ENCODE results near the gene FZR1.

The FZR1 gene

GRCh38 chr19:3479834-3480215, 26.3 kb upstream of the FZR1 start:
- Histone ChIP-seq H3K27me3 (no peaks in the 10 kb centered on the region), H4K20me1 (0 out of 2 replicates have a peak, but pooled peaks cover 4% of the 10 kb centered on the region), H3K27ac (peak overlapping the region; percentile 90; the same call in 1 of the 2 replicates), H3K36me3 (peaks cover 36% of the 10 kb centered on the region), H3K4me2 (peak overlapping the region; percentile 88), H3K9me3 (no peaks in the 10 kb centered on the region; the same call in 1 of the 2 replicates), H3K9ac (peak overlapping the region; percentile 67), H3K4me3 (peak overlapping the region; percentile 62), H3K4me1 (peaks cover 43% of the 10 kb centered on the region)
- TF ChIP-seq Cebpa-rat (IDR thresholded peaks at IDR 0.05) = no peak

- peak within 1 kb of the TSS; percentile 62 for H3K4me3 ChIP-seq
- H3K27ac ChIP-seq = peak within 1 kb of the TSS; percentile 90
- H3K9me3 ChIP-seq = no peaks in the 10 kb centered on the region; the same call in 1 of the 2 replicates
- peaks cover 30% of the 10 kb centered on the region for H3K36me3 ChIP-seq
- H3K9ac ChIP-seq = peak within 1 kb of the TSS; percentile 67
- peak within 1 kb of the TSS; percentile 88 for H3K4me2 ChIP-seq
- H3K4me1 ChIP-seq = peaks cover 38% of the 10 kb centered on the region
- H3K27me3 ChIP-seq = no peaks in the 10 kb centered on the region
- no peaks in the 10 kb centered on the region for H4K20me1 ChIP-seq
- TF ChIP-seq Cebpa-rat (IDR thresholded peaks at IDR 0.05) = no peak
These were observed 25.6 kb upstream of the FZR1 start, which contains the start of gene SMIM24 for GRCh38 chr19:3480383-3481091. SMIM24 (minus strand) TSS chr19:3480525; CDS start chr19:3480463, 62 bp downstream.

DNA sequence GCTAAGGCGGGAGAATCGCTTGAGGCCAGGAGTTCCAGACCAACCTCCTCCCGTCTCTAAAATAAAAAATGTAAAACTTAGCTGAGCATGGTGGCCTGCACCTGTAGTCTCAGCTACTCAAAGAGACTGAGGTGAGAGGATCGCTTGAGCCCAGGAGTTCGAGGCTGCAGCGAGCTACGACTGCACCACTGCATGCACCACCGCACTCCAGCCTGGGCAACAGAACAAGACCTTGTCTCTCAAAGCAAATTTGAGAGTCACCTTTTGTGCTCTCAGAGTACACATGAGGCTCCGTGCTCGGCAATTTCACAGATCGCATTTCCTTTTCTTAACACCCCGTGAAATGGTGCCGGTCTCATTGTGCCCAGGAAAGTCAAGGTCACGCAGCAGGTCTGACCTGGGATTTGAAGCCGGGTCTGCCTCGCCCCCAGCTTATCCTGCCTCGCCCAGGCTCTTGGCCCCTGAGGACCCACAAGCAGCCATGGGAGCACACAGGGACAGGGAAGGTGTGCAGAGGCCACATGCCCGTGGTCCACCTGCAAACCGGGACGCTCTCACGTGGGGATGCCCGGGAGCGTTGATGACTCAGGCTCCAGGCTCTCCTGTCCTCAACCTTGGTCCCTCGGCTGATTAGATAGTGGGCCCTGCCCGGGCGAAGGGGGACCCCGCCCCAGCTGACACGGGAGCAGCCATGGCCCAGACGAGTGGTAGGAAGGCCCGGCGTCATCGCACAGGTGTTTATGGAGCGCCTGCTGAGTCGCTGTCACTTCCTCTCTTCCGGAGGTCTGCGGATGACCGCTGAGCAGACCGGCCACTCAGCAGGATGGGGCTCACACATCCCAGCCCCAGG, 24.6 kb upstream of the FZR1 start:
- Histone ChIP-seq H3K27me3 (no peaks in the 10 kb centered on the region), H3K4me2 (peak overlapping the region; percentile 88), H3K9ac (peak overlapping the region; percentile 67; the same call in 1 of the 2 replicates), H3K4me1 (peaks cover 38% of the 10 kb centered on the region), H3K9me3 (no peaks in the 10 kb centered on the region; the same call in 1 of the 2 replicates), H3K27ac (peak overlapping the region; percentile 90), H4K20me1 (no peaks in the 10 kb centered on the region), H3K36me3 (peaks cover 20% of the 10 kb centered on the region; the same call in 1 of the 2 replicates), H3K4me3 (0 out of 2 replicates have a peak overlapping the region, but pooled peaks have one; percentile 62)
- TF ChIP-seq Cebpa-rat (IDR thresholded peaks at IDR 0.05) = no peak

DNA sequence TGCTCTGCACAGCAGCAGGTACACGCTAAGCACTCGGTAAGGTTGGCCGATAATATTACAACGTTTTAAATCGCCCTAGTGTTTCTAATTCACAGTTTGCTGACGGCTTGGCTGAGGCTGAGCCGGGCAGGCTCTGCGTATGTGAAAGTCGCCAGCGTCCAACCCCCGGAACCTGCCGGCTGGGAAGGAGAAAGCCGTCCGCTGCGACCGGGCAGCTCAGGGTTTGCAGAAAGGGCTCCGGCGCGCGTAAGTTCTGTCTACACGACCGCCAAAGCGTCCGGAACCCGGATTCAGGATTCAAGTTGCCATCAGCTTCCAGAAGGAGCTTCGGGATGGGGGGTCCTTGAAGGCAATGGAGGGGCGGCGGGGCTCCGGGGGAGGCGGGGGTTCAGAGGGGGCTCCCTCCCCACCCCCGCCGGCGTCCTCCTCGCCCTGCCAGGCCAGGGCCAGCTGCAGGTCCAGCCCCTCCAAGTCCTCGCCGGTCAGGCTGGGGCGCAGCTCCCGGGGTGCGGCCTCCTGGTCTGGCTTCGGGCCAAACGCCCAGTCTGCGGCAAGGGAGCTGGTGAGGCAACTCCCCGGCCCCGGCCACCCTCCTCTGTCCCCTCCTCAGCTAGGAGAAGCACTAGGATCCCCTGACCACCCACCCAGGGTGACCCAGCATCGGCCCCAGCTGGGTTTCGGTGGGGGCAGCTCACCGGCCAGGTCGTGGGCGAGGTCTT, 23.4 kb upstream of the FZR1 start:
- H3K27ac ChIP-seq = no peak overlapping the region
- H3K36me3 ChIP-seq = peaks cover 26% of the 10 kb centered on the region; the same call in 1 of the 2 replicates
- no peak overlapping the region for H3K4me2 ChIP-seq
- no peaks in the 10 kb centered on the region for H3K9me3 ChIP-seq
- no peaks in the 10 kb centered on the region for H3K27me3 ChIP-seq
- H3K9ac ChIP-seq = 0 out of 2 replicates have a peak overlapping the region, but pooled peaks have one; percentile 3
- TF ChIP-seq Cebpa-rat (IDR thresholded peaks at IDR 0.05) = no peak
- no peak overlapping the region for H3K4me3 ChIP-seq
- peaks cover 34% of the 10 kb centered on the region for H3K4me1 ChIP-seq
- H4K20me1 ChIP-seq = no peaks in the 10 kb centered on the region

DNA sequence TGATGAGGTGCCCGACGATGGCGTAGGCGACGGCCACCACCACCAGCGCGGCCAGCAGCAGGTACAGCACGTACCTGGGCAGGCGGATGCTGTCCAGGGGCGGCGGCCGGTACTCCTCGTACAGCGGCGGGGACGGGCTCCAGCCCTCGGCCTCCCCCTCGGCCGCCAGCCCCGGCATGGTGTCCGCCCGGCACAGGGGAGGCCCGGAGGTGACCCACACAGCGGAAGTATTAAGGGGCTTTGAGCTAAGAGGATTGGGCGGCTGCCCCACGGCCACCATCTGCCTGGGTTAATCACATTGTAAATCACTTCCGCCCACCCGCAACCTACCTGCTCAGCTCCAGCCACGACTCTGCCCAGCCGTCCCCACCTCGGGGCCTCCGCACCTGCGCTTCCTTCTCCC, 22.9 kb upstream of the FZR1 start, which contains the start of gene SMIM44:
Gene SMIM44 (minus strand): TSS at position 216 of the 403 bp plus-strand sequence. CDS start 38 bp downstream, at position 178.
- no peaks in the 10 kb centered on the region for H4K20me1 ChIP-seq
- H3K4me1 ChIP-seq = peaks cover 29% of the 10 kb centered on the region
- H3K4me2 ChIP-seq = no peak within 1 kb of the TSS
- H3K9me3 ChIP-seq = no peaks in the 10 kb centered on the region
- H3K27ac ChIP-seq = no peak within 1 kb of the TSS
- H3K9ac ChIP-seq = 0 out of 2 replicates have a peak within 1 kb of the TSS, but pooled peaks have one; percentile 3
- peaks cover 31% of the 10 kb centered on the region for H3K36me3 ChIP-seq
- H3K27me3 ChIP-seq = no peaks in the 10 kb centered on the region
- TF ChIP-seq Cebpa-rat (IDR thresholded peaks at IDR 0.05) = no peak
- no peak within 1 kb of the TSS for H3K4me3 ChIP-seq

DNA sequence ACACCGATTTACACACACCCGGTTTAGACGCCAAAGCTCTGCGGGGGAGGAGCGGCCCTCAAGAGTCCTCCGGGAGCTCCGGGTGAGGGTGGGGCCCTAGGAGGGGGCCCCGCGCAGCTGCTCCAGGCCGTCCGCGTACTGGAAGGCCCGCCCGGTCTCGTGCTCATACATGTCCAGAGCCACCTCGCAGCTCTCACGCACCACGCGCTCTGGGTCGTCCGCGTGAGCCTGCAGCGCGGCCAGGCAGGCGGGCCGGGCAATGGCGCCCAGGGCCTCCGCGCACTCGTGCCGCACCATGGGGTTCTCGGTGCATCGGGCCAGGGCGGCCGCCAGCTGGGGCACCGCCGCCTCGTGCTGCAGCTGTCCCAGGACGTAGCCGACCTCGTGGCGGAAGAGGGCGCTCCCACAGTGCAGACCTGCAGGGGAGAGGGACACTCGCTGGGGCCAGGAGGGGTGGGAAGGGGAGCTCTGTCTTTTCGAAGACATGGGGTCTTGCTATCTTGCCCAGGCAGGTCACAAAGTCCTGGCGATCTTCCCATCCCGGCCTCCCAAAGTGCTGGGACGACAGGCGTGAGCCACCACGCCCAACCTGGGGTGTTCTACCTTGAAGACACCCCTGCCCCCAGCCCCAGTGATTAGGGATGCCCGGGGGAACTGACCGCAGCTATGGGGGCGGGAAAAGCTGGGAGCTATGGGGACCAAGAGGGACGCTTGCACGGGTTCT, 14.6 kb upstream of the FZR1 start:
- no peaks in the 10 kb centered on the region for H3K27me3 ChIP-seq
- H3K9ac ChIP-seq = no peak overlapping the region
- no peak overlapping the region for H3K4me3 ChIP-seq
- no peaks in the 10 kb centered on the region for H3K9me3 ChIP-seq
- H3K27ac ChIP-seq = no peak overlapping the region
- H4K20me1 ChIP-seq = peaks cover 22% of the 10 kb centered on the region
- H3K4me2 ChIP-seq = no peak overlapping the region
- H3K4me1 ChIP-seq = no peaks in the 10 kb centered on the region
- no peak for TF ChIP-seq Cebpa-rat (IDR thresholded peaks at IDR 0.05)
- H3K36me3 ChIP-seq = peaks cover 86% of the 10 kb centered on the region

DNA sequence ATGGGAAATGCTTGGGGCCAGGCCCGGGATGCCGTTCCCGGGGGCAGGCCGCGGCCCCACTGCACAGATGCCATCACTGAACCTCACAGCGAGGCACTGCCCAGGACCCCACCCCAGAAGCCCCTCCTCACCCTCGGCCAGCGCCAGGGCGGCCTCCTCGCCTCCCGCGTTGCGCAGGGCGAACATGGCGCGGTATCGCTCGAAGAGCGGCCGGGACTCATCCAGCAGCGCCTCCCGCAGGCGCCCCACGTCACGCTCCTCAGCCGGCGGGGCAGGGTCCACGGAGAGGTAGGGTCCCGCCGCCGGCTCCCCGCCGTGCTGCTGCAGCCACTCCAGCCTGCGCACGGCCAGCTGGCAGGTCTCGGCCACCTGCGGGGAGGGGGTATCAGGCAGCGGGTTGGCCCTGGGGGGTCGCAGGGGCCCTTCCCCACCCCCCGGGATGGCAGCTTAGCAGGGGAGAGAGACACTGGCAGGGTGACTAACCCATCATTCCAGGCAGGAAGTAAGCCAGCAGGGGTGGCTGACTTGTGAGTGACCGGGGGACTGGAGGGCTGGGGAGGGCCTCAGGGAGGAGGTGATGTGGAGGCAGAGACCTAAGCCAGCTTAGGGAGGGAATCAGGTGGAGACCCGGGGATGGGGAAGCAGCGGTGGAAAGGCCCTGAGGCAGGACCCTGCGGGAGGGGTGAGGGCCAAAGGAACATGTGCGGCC, 13.8 kb upstream of the FZR1 start:
- TF ChIP-seq Cebpa-rat (IDR thresholded peaks at IDR 0.05) = no peak
- H3K27ac ChIP-seq = no peak overlapping the region

DNA sequence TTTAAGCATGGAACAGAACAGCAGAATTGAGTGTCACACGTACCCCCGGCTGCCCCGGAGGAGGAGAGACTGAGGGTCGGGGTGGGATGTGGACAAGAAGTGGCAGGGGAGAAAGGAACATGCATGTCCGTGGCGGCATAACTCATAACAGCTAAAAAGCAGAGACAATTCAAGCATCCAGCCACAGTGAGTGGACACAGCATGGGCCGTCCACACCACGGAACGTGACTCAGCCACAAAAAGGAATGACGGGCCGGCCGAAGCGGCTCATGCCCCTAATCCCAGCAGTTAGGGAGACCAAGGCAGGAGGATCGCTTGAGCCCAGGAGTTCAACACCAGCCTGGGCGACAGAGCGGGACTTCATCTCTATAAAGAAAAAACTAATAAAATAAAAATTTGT, 13.2 kb upstream of the FZR1 start:
- peaks cover 91% of the 10 kb centered on the region for H3K36me3 ChIP-seq
- no peak for TF ChIP-seq Cebpa-rat (IDR thresholded peaks at IDR 0.05)
- peaks cover 31% of the 10 kb centered on the region for H4K20me1 ChIP-seq
- no peak overlapping the region for H3K4me3 ChIP-seq
- H3K9ac ChIP-seq = no peak overlapping the region
- H3K27me3 ChIP-seq = no peaks in the 10 kb centered on the region
- no peaks in the 10 kb centered on the region for H3K4me1 ChIP-seq
- H3K9me3 ChIP-seq = no peaks in the 10 kb centered on the region
- no peak overlapping the region for H3K4me2 ChIP-seq
- no peak overlapping the region for H3K27ac ChIP-seq

More for the DNA sequence above, 13.8 kb upstream of the FZR1 start:
- no peak overlapping the region for H3K4me3 ChIP-seq
- peaks cover 30% of the 10 kb centered on the region for H4K20me1 ChIP-seq
- H3K36me3 ChIP-seq = peaks cover 89% of the 10 kb centered on the region
- H3K4me2 ChIP-seq = no peak overlapping the region
- no peaks in the 10 kb centered on the region for H3K9me3 ChIP-seq
- no peaks in the 10 kb centered on the region for H3K27me3 ChIP-seq
- no peaks in the 10 kb centered on the region for H3K4me1 ChIP-seq
- H3K9ac ChIP-seq = no peak overlapping the region
